ENCODE results near the gene DEGS1.
A peak's percentile ranks its signal among the peaks of the same experiment; 100 is the strongest.

Gene DEGS1

GRCh38 chr1:224175617-224176016 lies 7.4 kb upstream of the DEGS1 start:
- Histone ChIP-seq H3K27me3 (ENCODE audit: control insufficient read depth, low read length) (no peaks in the 10 kb centered on the region), H4K20me1 (ENCODE audit: control insufficient read depth, insufficient read depth, low read depth, low read length) (no peaks in the 10 kb centered on the region), H3K27ac (ENCODE audit: low read depth, low read length) (no peak overlapping the region), H3K79me2 (ENCODE audit: control insufficient read depth, low read length) (no peaks in the 10 kb centered on the region), H3F3A (ENCODE audit: control insufficient read depth, insufficient read depth) (peaks cover 3% of the 10 kb centered on the region; the same call in 1 of the 2 replicates), H3K4me1 (ENCODE audit: control insufficient read depth, low read length) (peaks cover 24% of the 10 kb centered on the region), H3K9me3 (ENCODE audit: control insufficient read depth, insufficient read depth, low read length) (no peaks in the 10 kb centered on the region), H3K36me3 (ENCODE audit: control insufficient read depth, low read length) (no peaks in the 10 kb centered on the region), H3K4me2 (ENCODE audit: low read length) (peak overlapping the region; percentile 42), H3K9me2 (replicated peaks; ENCODE audit: control insufficient read depth, low read length) (no peaks in the 10 kb centered on the region), H3K4me3 (ENCODE audit: low read length) (no peak overlapping the region)
- no peak for TF ChIP-seq CTCF (IDR thresholded peaks at IDR 0.05; ENCODE audit: low read depth, low read length, poor library complexity, severe bottlenecking)
- TF ChIP-seq EZH2phosphoT487 (IDR thresholded peaks at IDR 0.05; ENCODE audit: borderline replicate concordance, low read length) = no peak

- no peaks in the 10 kb centered on the region for H3K9me3 ChIP-seq (ENCODE audit: control insufficient read depth, insufficient read depth, low read length)
- peaks cover 17% of the 10 kb centered on the region for H3F3A ChIP-seq (ENCODE audit: control insufficient read depth, insufficient read depth)
- no peaks in the 10 kb centered on the region for H4K20me1 ChIP-seq (ENCODE audit: control insufficient read depth, insufficient read depth, low read depth, low read length)
- H3K4me2 ChIP-seq (ENCODE audit: low read length) = no peak overlapping the region
- no peak for TF ChIP-seq EZH2phosphoT487 (IDR thresholded peaks at IDR 0.05; ENCODE audit: borderline replicate concordance, low read length)
- TF ChIP-seq CTCF (IDR thresholded peaks at IDR 0.05; ENCODE audit: low read depth, low read length, poor library complexity, severe bottlenecking) = no peak
- no peaks in the 10 kb centered on the region for H3K79me2 ChIP-seq (ENCODE audit: control insufficient read depth, low read length)
- peaks cover 37% of the 10 kb centered on the region for H3K4me1 ChIP-seq (ENCODE audit: control insufficient read depth, low read length)
- no peak overlapping the region for H3K27ac ChIP-seq (ENCODE audit: low read depth, low read length)
- no peaks in the 10 kb centered on the region for H3K36me3 ChIP-seq (ENCODE audit: control insufficient read depth, low read length)
- H3K27me3 ChIP-seq (ENCODE audit: control insufficient read depth, low read length) = no peaks in the 10 kb centered on the region
- no peak overlapping the region for H3K4me3 ChIP-seq (ENCODE audit: low read length)
- H3K9me2 ChIP-seq (replicated peaks; ENCODE audit: control insufficient read depth, low read length) = no peaks in the 10 kb centered on the region
Observed at GRCh38 chr1:224177356-224177999, 5.6 kb upstream of the DEGS1 start.

- no peak overlapping the region for H3K4me2 ChIP-seq (ENCODE audit: low read length)
- no peak overlapping the region for H3K4me3 ChIP-seq (ENCODE audit: low read length)
- no peak overlapping the region for H3K27ac ChIP-seq (ENCODE audit: low read depth, low read length)
- no peaks in the 10 kb centered on the region for H4K20me1 ChIP-seq (ENCODE audit: control insufficient read depth, insufficient read depth, low read depth, low read length)
- peaks cover 22% of the 10 kb centered on the region for H3F3A ChIP-seq (ENCODE audit: control insufficient read depth, insufficient read depth)
- H3K36me3 ChIP-seq (ENCODE audit: control insufficient read depth, low read length) = peaks cover 8% of the 10 kb centered on the region
- TF ChIP-seq CTCF (IDR thresholded peaks at IDR 0.05; ENCODE audit: low read depth, low read length, poor library complexity, severe bottlenecking) (no peak), EZH2phosphoT487 (IDR thresholded peaks at IDR 0.05; ENCODE audit: borderline replicate concordance, low read length) (no peak)
- H3K9me3 ChIP-seq (ENCODE audit: control insufficient read depth, insufficient read depth, low read length) = no peaks in the 10 kb centered on the region
- H3K27me3 ChIP-seq (ENCODE audit: control insufficient read depth, low read length) = no peaks in the 10 kb centered on the region
- H3K4me1 ChIP-seq (ENCODE audit: control insufficient read depth, low read length) = peaks cover 37% of the 10 kb centered on the region
- no peaks in the 10 kb centered on the region for H3K9me2 ChIP-seq (replicated peaks; ENCODE audit: control insufficient read depth, low read length)
- peaks cover 8% of the 10 kb centered on the region for H3K79me2 ChIP-seq (ENCODE audit: control insufficient read depth, low read length)
Observed at GRCh38 chr1:224178894-224179293, 4.1 kb upstream of the DEGS1 start.
